Stomach (tissue), 9 donors: Measurements from ENCODE around the gene GMDS. TPM values are rescaled to one million over a fixed set of nuclear protein-coding genes. Genes with fewer than 3 reads are reported as not detected.

Source experiments
- DNase-seq, 2 donors: peaks; one replicate each; pipeline versions ENCODE4 v3.0.0 to v3.0.0-alpha.2; 2013 to 2019
- H3K27ac ChIP-seq, 5 donors: fragments of 200-600 bp in 4 of 5; sonication (generic) in 4 of 5; one replicate each; pipeline ENCODE4 v1.5.1; 2013 to 2019; ENCODE audit warnings: mild to moderate bottlenecking in 1 of 5, moderate library complexity in 1 of 5
- H3K27me3 ChIP-seq, 3 donors: fragments of 200-600 bp; sonication (generic); one replicate each; pipeline ENCODE4 v1.5.1; 2017 to 2019; ENCODE audit warnings: mixed run types in 1 of 3
- H3K36me3 ChIP-seq, 4 donors: fragments of 200-600 bp; sonication (generic); 1 replicate in 3 of 4; 2 replicates in 1 of 4; pipeline ENCODE4 v1.5.1; 2016 to 2019
- H3K4me1 ChIP-seq, 4 donors: fragments of 200-600 bp; sonication (generic); one replicate each; pipeline ENCODE4 v1.5.1; 2016 to 2019
- H3K4me3 ChIP-seq, 4 donors: fragments of 200-600 bp; sonication (generic) in 3 of 4; one replicate each; pipeline ENCODE4 v1.5.1; 2016 to 2019; ENCODE audit warnings: mild to moderate bottlenecking in 1 of 4
- H3K9me3 ChIP-seq, 4 donors: fragments of 200-600 bp; sonication (generic); one replicate each; pipeline ENCODE4 v1.5.1; 2016 to 2019
- EP300 ChIP-seq: sonication (generic); formaldehyde crosslinking; IDR thresholded peaks from one replicate; pipeline ENCODE4 v1.6.1; 2017; ENCODE audit warnings: antibody characterized with exemption
- POLR2A ChIP-seq, 4 donors: fragments of 450-650 bp; IDR thresholded peaks; one replicate each; pipeline ENCODE4 v1.6.1; 2016; ENCODE audit warnings: antibody characterized with exemption in 4 of 4, control low read depth in 2 of 4, mild to moderate bottlenecking in 1 of 4, moderate library complexity in 1 of 4
- POLR2AphosphoS5 ChIP-seq, 3 donors: sonication (generic); formaldehyde crosslinking; IDR thresholded peaks; one replicate each; pipeline ENCODE4 v1.6.1; 2016; ENCODE audit warnings: antibody characterized with exemption in 3 of 3
- WGBS, 5 donors: extraction: QIAGEN DNeasy Blood & Tissue Kit in 3 of 5; methylation state at CpG; one replicate each; pipeline versions ENCODE4 v1.1.5 to v1.1.7; 2013 to 2018; 5-methylcytosine and 5-hydroxymethylcytosine counted together
- intact Hi-C: fragments of 100-400 bp; cut with DNase I; formaldehyde crosslinking; loops from one replicate; pipeline ENCODE4 v1.15.1; 2023; ENCODE audit warnings: low total_unique reads
- polyA plus RNA-seq, 3 donors: library from polyadenylated mRNA; stranded (reverse); fragments of 200-250 nt; gene quantifications; one replicate each; pipeline ENCODE4 v1.2.3, GENCODE V29; 2013
- total RNA-seq, 5 donors: library from RNA; depleted of rRNA; stranded (reverse); fragments of >200 nt; gene quantifications; one replicate each; pipeline versions ENCODE4 v1.1.0 to v1.2.3, GENCODE V29; 2014 to 2016
- TF ChIP-seq, protein P1 (sequence below), 7 experiments: fragments of 450-650 bp in 4 of 7; fragments of 200-600 bp in 3 of 7; sonication (generic) in 3 of 7; IDR thresholded peaks; one replicate each; pipeline ENCODE4 v1.5.1; 2016 to 2019; ENCODE audit warnings: antibody characterized with exemption in 7 of 7, control low read depth in 2 of 7, mild to moderate bottlenecking in 1 of 7
- donor health status: healthy with polysubstance abuse.
- donor health status: Bipolar disorder and iron deficiency.
- donor health status: healthy.

Gene GMDS
- total and polyA plus RNA-seq, 8 donors = 83.7 to 262 (median 121) TPM

DNA sequence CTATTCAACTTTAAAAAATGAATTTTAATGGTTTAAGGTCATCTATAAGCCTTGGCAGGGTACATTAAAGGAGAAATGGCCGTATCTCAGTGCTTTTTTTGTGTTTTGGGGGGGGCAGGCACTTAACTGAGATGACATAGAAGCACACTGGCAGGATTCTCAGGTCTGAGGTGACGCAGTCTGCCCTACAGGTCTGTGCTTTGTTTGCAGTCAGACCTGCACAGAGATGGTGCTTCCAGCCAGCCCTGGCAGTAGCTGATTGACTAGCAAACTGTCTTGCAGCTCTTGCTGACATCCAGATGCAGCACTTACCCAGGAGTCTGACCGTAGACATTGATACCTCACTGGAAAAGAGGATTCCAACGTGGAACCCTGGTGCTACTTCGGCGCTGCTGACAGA lies 386.5 kb downstream of the GMDS start:
- intact Hi-C loops = no loop called here
- DNase-seq = no peak
- no peak for TF ChIP-seq POLR2AphosphoS5 (IDR thresholded peaks at IDR 0.05)
- TF ChIP-seq, protein P1, sequence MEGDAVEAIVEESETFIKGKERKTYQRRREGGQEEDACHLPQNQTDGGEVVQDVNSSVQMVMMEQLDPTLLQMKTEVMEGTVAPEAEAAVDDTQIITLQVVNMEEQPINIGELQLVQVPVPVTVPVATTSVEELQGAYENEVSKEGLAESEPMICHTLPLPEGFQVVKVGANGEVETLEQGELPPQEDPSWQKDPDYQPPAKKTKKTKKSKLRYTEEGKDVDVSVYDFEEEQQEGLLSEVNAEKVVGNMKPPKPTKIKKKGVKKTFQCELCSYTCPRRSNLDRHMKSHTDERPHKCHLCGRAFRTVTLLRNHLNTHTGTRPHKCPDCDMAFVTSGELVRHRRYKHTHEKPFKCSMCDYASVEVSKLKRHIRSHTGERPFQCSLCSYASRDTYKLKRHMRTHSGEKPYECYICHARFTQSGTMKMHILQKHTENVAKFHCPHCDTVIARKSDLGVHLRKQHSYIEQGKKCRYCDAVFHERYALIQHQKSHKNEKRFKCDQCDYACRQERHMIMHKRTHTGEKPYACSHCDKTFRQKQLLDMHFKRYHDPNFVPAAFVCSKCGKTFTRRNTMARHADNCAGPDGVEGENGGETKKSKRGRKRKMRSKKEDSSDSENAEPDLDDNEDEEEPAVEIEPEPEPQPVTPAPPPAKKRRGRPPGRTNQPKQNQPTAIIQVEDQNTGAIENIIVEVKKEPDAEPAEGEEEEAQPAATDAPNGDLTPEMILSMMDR (IDR thresholded peaks at IDR 0.05) = no peak
- no peak for TF ChIP-seq POLR2A (IDR thresholded peaks at IDR 0.05)
- TF ChIP-seq EP300 = no peak
- no peaks in the 10 kb centered on the region for H3K27me3 ChIP-seq
- peaks cover 0 to 9% (median 0%) of the 10 kb centered on the region in 4 donors for H3K4me1 ChIP-seq
- no peak overlapping the region for H3K4me3 ChIP-seq
- no peak overlapping the region for H3K27ac ChIP-seq
- H3K9me3 ChIP-seq = no peaks in the 10 kb centered on the region
- whole genome bisulfite sequencing, 5 donors = 91 to 95% (median 92%) methylated on average over 6 of the region's 6 CpGs
- no peaks in the 10 kb centered on the region for H3K36me3 ChIP-seq

DNA sequence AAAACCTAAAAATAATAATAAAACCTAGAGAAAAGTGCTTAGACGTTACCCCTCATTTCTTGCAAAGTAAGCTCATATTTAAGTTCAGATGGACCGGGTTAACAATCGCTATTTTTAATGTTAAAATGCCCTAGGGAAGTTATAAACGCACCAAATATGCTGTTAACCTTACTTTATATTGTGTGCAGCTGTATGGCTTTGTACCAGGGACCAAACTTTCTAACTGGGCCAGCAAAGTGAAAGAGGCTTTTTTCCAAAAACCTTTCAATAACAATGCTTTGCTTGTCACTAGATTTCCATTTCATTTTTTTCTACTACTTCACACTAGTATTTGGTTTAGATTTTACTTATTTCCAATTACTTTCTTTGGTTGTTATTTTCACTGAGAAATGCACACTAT lies 387.2 kb downstream of the GMDS start:
- Histone ChIP-seq H3K27me3 (no peaks in the 10 kb centered on the region), H3K36me3 (no peaks in the 10 kb centered on the region), H3K9me3 (no peaks in the 10 kb centered on the region), H3K27ac (no peak overlapping the region), H3K4me3 (no peak overlapping the region), H3K4me1 (peaks cover 0 to 9% (median 0%) of the 10 kb centered on the region in 4 donors)
- 62 to 82% (median 67%) methylated on average over 4 of the region's 4 CpGs for WGBS, 5 donors
- TF ChIP-seq, protein P1 (IDR thresholded peaks at IDR 0.05) = no peak
- TF ChIP-seq POLR2A (IDR thresholded peaks at IDR 0.05) (no peak), EP300 (no peak), POLR2AphosphoS5 (IDR thresholded peaks at IDR 0.05) (no peak)
- intact Hi-C loops = no loop called here
- no peak for DNase-seq

DNA sequence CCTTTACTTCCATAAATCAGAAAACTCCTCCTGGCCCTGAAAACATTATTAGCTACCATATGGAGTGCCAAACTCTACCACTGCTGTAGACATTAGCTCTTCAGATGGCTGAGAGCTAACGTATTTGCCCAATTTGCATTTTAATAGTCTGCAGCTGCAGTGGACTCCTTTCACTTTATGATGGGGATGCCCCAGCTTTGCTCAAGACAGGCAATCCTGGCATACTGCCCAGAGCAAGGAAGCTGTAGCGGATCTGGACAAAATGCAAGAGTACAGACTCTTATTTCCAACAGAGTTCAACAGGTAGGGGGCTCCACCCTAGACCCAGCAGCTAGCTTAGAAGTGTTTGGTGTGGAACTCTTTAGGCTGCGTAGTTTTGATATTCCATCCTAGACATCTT lies 389.0 kb downstream of the GMDS start:
- no peak overlapping the region for H3K4me3 ChIP-seq
- intact Hi-C loops = no loop called here
- DNase-seq = peak in 1 of 2 donors; percentile 62
- H3K27me3 ChIP-seq = no peaks in the 10 kb centered on the region
- H3K27ac ChIP-seq = no peak overlapping the region
- WGBS, 5 donors = 66 to 85% (median 73%) methylated on average over 3 of the region's 3 CpGs
- TF ChIP-seq POLR2A (IDR thresholded peaks at IDR 0.05) (no peak), EP300 (no peak), POLR2AphosphoS5 (IDR thresholded peaks at IDR 0.05) (no peak)
- TF ChIP-seq, protein P1 (IDR thresholded peaks at IDR 0.05) = no peak
- no peaks in the 10 kb centered on the region for H3K36me3 ChIP-seq
- no peaks in the 10 kb centered on the region for H3K9me3 ChIP-seq
- peaks cover 0 to 9% (median 0%) of the 10 kb centered on the region in 4 donors for H3K4me1 ChIP-seq

DNA sequence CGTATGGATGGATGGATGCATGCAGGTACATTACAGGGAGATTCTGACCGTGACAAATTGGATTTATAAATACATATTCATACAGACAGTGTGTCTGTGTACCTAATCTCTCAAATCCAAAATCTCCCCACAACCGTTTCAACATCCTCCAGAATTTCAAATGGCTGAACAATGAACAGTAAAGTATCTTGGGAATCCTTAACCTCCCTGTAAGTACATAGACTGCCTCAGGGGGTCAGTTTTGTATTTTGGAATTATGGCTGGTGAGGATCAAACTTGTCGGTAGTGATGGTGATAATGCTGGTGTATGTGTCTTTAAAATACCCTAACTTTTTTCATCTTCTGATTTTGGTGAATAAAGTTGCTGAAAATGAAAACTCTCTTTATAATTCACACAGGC lies 389.5 kb downstream of the GMDS start:
- DNase-seq = no peak
- no peaks in the 10 kb centered on the region for H3K9me3 ChIP-seq
- H3K27ac ChIP-seq = no peak overlapping the region
- intact Hi-C loops = no loop called here
- H3K4me3 ChIP-seq = no peak overlapping the region
- peaks cover 0 to 9% (median 2%) of the 10 kb centered on the region in 4 donors for H3K4me1 ChIP-seq
- H3K36me3 ChIP-seq = no peaks in the 10 kb centered on the region
- H3K27me3 ChIP-seq = no peaks in the 10 kb centered on the region
- TF ChIP-seq POLR2A (IDR thresholded peaks at IDR 0.05) = no peak
- TF ChIP-seq, protein P1 (IDR thresholded peaks at IDR 0.05) = no peak
- TF ChIP-seq POLR2AphosphoS5 (IDR thresholded peaks at IDR 0.05) = no peak
- TF ChIP-seq EP300 = no peak
- 70 to 92% (median 75%) methylated on average over 4 of the region's 4 CpGs for WGBS, 5 donors
